ENCODE results near the gene SLC27A4.
A peak's percentile ranks its signal among the peaks of the same experiment; 100 is the strongest.
"Not testable (repeated sequence)": the region's sequence is repeated elsewhere in the genome, so short reads cannot be mapped to it uniquely, and the experiment has no call there.

SLC27A4 gene

DNA sequence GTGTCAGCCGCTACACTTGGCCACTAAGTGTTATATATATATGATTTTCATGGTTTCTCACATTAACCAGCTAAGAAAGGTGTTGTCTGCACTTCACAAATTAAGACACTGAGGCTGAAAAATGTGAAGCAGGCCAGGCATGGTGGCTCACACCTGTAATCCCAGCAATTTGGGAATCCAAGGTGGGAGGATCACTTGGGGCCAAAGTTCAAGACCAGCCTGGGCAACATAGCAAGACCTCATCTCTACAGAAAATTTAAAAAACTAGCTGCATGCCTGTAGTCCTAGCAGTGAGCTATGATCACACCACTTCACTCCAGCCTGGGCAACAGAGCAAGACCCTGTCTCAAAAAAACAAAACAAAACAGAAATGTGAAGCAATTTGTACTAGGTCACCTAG, 15.9 kb upstream of the SLC27A4 start:
- no peak for DNase-seq (ENCODE audit: low spot score)

DNA sequence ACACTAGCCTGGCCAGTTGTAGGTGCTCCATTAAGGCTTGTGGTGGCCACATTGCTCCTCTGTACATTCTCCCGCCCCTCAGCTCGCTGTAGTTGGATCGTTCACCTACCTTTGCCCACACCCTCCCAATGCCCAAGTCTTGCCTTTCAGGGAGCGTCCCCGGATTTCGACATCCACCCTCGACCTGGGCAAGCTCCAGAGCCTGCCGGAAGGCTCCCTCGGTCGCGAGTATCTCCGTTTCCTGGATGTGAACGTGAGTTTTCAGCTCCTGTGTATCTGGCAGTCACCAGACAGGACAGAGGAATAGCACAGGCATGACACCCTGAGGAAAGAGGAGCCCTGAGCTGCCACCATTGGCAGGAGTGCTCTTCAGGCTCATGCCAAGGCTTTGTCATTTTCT, 14.7 kb upstream of the SLC27A4 start:
- no peak for DNase-seq (ENCODE audit: low spot score)

DNA sequence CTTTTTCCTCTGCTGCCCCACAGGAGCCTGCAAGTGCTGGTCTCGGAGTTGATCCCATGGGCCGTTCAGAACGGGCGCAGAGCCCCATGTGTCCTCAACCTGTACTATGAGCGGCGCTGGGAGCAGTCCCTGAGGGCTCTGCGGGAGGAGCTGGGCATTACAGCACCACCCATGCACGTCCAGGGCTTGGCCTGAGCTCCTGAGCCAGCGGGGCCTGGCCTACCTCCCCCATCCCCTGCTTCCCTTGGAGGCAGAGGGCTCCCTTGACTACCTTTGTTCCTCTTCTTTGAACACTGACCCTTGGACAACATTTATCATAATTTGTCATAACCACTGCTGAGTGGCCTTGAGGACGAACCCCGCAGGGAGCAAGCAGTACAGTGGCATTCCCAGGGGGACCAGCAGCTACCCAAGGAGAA, 6.9 kb upstream of the SLC27A4 start:
- DNase-seq (ENCODE audit: low spot score) = no peak

DNA sequence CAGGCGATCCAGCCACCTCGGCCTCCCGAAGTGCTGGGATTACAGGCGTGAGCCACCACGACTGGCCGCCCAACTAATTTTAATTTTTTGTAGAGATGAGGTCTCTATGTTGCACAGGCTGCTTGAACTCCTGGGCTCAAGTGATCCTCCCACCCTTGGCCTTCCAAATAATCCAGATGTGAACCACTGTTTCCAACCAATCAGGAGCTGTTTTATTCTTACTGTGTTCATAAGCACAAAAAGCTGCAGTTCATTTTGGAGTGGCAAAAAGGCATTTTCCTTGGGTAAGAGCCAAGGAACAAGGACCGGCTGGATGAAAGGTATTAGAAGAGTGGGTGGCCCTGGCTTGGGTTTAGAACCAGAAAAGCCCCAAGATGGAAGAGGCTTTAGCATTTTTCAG, 5.2 kb upstream of the SLC27A4 start:
- no peak for DNase-seq (ENCODE audit: low spot score)

DNA sequence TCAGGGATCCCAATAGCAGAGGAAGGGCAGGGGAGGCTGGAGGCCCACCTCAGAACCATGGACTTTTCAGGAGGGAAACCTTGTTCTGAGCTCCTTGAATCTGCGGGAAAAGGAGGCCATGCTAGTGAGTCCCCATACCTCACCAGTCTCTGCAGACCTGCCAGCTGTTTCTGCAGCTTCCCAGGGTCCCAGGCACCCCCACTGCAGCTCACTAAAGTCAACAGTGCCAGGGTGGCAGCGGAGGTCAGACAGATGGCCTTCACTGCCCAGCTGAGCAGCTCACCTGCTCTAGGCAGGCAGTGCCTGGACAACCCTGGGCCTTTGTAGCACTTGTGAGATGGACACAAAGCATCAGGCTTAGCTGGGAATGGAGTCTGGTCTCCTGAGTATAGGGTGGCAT, 4.4 kb upstream of the SLC27A4 start:
- no peak for DNase-seq (ENCODE audit: low spot score)

DNA sequence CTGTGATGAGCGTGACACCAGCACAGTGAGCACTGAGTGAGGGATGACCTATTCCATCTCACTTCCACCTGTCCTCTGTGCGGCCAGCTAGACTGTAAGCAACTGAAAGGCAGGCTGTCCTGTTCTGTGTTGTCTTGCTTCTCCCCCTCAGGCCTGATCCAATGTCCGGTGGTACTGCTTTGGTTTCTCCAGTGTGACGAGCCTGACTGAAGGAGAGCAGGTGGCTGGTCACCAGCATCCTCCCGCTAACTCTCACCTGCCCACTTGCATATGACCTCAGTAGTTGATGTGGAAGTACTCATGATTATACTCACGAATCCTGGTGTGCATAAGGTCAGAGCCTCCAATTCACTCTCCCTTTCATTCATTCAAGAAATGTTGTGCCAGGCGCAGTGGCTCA, 2.4 kb upstream of the SLC27A4 start:
- no peak for DNase-seq (ENCODE audit: low spot score)

DNA sequence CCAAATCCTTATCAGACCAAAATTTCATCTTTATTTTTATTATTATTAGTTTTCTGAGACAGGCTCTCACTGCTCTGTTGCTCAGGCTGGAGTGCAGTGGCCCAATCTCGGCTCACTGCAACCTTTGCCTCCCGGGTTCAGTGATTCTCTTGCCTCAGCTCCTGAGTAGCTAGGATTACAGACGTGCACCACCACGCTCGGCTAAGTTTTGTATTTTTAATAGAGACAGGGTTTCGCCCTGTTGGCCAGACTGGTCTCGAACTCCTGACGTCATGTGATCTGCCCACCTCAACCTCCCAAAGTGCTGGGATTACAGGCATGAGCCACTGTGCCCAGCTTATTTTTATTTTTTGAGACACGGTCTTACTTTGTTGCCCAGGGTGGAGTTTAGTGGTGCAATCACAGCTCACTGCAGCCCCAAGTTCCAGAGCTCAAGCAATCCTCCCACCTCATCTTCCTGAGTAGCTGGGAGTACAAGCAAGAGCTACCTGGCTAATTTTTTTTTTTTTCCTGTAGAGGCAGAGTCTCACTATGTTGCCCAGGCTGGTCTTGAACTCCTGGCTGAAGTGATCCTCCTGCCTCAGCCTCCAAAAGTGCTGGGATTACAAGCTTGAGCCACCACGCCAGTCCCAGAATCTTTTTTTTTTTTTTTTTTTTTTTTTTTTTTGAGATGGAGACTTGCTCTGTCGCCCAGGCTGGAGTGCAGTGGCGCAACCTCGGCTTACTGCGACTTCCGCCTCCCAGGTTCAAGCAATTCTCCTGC, 1.3 kb upstream of the SLC27A4 start:
- not testable (repeated sequence) for DNase-seq (ENCODE audit: low spot score)

DNA sequence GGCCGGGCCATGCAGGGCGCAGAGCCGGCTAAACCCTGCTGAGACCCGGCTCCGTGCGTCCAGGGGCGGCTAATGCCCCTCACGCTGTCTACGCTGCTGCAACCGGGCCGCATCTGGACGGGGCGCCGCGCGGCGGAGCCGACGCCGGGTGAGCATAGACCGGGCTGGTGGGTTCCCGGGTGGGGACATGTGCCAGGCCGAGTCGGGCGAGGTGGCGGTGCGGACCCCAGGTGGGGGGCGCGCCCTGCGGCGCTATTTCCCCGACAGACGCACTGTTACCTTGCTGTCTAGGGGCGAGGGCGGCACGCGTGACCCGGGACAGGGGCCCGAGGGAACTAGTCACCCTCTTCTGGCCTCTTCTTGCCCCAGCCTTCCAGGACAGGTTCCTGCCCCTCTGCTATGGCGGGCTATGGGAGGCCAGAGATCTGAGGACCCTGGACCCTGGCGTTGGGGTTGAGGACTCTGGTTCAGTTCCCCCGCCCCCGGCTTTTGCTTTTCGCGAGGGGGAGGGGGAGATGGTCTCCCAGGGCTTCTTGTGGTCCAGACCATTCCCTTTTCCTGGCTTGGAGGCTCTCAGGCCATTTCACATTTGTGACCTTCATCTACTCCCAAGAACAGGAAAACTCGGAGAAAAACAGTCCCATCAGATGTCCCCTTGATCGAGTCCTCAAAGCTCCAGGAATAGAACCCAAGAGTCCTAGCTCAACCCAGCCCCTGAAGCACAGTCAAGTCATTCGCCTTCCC, 536 bp downstream of the SLC27A4 start:
- DNase-seq (ENCODE audit: low spot score) = no peak

DNA sequence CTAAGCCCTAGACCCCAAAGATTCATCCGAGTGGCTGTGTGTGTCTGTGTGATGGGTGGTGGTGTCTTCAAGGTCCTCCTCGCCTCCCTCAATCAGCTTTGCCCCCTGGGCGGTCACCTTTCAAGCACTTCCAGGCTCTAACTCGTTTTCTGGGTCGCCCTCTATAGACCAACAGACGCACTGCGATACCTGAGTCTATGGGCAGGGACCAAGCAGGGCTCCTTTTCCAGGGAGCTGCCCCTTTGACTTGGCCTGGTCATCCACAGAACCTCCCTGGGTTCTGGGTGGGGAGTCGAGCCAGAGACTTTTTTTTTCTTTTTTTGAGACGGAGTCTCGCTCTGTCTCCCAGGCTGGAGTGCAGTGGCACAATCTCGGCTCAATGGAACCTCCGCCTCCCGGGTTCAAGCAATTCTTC, 1.1 kb downstream of the SLC27A4 start:
- DNase-seq (ENCODE audit: low spot score) = peak; percentile 80

DNA sequence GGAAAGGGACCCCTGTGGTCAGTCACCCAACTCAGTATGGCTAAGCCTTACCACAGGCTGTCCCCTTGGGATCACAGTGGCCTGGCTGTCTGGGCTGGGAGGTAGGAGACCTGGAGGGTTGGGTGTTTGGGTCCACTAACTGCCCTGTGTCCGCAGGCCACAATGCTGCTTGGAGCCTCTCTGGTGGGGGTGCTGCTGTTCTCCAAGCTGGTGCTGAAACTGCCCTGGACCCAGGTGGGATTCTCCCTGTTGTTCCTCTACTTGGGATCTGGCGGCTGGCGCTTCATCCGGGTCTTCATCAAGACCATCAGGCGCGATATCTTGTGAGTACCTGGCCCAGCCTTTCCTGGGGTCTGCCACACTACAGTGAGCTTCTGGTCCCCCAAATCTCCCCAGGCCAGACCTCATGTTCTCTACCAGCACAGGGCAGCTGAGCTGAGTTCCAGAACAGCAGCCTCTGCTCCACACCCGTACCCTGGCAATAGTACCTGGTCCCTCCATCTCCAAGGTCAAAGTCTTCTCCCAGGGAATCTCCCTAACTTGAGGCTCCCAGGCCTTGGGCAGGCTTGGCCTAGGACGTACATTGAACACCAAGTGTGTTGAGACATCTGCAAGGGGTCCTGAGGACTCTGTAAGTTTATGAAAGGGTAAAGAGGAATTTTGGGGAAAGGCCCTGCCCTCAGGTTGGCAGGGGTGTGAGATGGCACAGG, 2.8 kb downstream of the SLC27A4 start:
- DNase-seq (ENCODE audit: low spot score) = no peak

DNA sequence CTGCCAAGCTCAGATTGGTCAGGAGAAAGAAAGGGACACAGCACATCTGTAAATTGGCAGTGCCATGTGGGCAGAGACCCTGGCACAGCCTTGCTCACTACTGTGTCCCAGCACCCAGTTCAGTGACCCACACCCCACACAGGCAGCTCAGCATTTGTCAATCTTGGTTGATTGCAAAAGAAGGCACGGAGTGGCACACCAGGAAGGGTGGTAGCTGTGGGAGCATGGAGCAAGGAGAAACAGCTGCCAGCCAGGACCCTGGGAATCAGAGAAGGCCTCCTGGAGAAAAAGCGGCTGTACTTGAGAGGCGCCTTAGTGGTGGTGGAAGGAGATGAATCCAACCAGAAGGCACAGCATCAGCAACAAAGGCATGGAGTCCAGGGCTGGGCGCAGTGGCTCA, 3.5 kb downstream of the SLC27A4 start:
- DNase-seq (ENCODE audit: low spot score) = no peak

DNA sequence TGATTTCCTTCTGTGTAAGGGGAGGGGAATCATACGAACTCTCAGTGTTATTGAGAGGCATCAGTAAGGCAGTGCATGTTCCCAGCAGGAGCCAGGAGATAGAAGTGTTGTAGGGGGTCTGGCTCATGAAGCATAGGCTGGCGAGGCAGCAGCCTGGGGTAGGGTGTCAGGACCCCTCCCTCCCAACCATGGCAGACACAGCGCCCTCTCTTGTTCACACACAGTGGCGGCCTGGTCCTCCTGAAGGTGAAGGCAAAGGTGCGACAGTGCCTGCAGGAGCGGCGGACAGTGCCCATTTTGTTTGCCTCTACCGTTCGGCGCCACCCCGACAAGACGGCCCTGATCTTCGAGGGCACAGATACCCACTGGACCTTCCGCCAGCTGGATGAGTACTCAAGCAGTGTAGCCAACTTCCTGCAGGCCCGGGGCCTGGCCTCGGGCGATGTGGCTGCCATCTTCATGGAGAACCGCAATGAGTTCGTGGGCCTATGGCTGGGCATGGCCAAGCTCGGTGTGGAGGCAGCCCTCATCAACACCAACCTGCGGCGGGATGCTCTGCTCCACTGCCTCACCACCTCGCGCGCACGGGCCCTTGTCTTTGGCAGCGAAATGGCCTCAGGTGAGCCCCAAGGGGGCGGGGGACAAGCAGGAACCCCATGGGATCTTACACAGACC, 4.7 kb downstream of the SLC27A4 start:
- no peak for DNase-seq (ENCODE audit: low spot score)

DNA sequence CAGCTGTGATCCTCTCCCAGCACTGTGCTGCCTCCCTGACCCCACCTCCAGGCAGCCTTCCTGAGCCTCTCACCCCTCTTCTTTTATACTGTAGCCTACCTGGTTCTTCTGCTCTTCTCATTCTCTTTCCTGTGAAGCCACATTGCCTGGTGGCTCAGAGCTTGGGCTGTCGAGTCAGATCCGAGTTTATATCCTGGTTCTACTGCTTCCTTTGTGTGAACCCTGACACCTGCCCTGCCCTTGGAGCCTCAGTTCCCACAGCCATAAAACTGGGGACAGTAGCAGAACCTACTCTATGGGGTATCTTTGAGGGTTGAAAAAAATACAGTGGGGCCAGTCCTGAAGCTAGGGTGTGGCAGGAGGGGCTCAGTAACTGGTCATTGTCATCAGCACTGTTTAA, 8.8 kb downstream of the SLC27A4 start:
- DNase-seq (ENCODE audit: low spot score) = no peak

DNA sequence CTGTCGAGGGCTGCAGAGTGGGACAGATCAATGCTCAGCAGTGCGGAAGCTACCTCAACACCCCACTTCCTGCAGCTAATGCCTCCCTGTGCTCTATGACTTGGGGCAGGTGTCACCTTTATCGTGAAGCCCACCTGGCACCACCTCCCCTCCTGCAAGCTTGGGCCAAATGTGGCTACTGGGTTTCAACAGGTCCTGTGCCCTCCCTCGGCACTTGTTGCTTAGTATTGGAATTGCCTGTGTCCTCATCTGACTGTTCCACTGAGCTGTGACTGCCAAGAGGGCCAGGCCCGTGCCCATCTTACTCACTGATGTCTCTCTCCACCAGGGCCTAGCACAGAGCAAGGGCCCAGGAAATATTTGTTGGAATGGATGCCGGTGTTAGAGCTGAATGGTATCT, 9.4 kb downstream of the SLC27A4 start:
- no peak for DNase-seq (ENCODE audit: low spot score)

DNA sequence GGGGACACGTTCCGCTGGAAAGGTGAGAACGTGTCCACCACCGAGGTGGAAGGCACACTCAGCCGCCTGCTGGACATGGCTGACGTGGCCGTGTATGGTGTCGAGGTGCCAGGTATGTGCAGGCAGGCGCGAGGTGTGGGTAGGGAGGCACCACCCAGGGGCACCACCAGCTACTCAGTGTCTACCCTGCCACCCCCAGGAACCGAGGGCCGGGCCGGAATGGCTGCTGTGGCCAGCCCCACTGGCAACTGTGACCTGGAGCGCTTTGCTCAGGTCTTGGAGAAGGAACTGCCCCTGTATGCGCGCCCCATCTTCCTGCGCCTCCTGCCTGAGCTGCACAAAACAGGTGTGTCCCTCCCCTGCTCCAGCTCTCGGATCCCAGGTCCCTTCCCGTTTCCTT, 15.1 kb downstream of the SLC27A4 start:
- no peak for DNase-seq (ENCODE audit: low spot score)

DNA sequence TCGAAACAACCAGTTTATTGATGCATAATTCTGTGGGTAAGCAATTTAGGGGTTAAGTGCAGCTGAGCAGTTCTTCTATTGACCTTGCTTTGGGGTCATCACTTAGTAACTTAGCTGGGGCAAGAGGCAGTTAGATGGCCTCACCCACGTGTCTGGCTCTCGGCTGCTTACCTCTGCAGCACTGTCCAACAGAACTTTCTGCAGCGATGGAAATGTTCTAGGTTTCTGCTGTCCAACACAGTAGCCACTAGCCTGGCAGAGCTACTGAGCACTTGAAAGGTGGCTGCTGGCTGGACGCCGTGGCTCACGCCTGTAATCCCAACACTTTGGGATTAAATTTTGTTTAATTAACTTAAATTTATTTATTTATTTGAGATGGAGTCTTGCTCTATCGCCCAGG, 17.8 kb downstream of the SLC27A4 start:
- DNase-seq (ENCODE audit: low spot score) = no peak

DNA sequence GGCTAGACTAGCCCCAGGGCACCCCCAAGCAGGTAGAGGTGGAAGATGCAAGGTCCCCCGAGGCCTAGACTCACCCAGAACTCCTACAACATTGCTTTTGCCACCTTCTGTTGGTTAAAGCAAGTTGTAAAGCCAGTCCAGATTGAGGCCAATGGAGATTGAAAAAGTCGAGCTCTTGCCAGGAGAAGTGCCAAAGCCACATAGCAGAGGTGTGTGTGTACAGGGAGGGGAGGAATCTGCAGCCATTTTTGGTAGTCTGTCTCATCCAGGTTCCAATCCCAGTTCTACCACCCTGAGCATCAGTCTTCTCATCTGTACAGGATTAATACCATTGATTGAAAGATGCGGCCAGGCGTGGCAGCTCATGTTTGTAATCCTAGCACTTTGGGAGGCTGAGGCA, 18.5 kb downstream of the SLC27A4 start:
- DNase-seq (ENCODE audit: low spot score) = no peak

DNA sequence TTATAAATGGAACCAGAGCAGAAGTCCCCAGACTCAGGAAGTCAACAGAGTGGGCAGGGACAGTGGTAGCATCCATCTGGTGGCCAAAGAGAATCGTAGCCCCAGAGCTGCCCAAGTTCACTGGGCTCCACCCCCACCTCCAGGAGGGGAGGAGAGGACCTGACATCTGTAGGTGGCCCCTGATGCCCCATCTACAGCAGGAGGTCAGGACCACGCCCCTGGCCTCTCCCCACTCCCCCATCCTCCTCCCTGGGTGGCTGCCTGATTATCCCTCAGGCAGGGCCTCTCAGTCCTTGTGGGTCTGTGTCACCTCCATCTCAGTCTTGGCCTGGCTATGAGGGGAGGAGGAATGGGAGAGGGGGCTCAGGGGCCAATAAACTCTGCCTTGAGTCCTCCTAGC, 20.5 kb downstream of the SLC27A4 start:
- DNase-seq (ENCODE audit: low spot score) = no peak

DNA sequence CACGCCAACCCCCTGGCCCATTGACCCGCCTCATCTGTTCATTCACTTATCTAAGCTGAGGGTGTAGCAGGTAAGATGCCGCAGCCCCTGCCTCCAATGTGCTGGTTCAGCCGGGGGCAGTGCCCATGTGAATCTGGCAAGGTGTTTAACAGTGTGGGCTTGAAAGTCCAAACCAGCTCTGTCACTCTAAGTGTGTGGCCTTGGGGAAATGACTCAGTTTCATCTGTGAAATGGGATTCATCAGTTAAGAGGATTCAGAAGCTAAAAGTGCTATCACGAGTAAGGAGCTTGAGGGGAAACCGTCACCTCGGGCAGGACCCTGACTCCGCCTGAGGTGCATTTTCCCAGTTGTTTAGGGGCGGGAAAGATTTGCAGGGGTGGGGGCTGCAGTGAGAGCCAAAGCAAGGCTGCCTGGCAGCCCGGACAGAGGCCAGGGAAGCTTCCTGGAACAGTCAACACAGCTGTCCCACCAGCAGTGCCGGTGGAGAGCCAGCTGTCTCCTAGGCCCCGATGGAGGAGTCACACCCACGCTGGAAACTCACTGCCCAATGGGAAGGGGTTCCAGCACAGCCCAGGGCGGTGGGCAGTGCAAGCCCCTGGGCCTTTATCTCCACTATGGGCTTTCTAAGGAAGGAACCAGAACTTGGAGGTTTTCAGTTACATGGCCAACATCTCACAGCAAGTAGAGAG, 21.1 kb downstream of the SLC27A4 start:
- DNase-seq (ENCODE audit: low spot score) = no peak

DNA sequence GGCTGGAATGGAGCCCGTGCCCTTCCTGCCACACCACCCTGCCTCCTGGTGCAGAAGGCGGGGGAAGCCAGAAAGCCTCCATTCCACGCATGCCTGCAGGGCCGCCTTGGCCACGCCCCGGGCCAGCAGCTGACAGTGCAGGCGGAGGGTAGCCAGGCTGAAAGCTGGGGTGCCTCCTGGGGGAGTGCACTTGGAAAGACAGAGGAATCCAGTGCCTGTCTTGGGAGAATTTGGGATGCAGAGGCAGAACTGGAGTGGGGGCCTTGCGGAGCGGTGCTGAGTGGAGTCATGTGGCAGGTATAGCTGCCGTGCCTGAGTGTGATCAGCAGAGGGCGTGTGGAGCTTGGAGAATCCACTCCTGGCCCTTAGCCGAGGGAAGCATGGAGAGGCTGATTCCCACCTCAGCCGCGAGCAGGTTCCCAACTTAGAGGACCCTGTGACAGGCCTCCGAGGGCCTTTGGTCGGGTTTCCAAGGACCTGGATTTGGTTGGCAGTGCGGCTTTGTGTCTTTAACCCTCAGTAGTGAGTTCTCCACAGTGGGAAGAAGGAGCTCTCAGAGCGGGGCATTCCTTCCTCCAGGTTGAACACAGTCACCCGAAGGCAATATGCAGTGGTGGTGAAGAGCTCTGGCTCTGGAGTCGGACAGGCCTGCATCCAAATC, 21.8 kb downstream of the SLC27A4 start:
- peak; percentile 76 for DNase-seq (ENCODE audit: low spot score)

DNA sequence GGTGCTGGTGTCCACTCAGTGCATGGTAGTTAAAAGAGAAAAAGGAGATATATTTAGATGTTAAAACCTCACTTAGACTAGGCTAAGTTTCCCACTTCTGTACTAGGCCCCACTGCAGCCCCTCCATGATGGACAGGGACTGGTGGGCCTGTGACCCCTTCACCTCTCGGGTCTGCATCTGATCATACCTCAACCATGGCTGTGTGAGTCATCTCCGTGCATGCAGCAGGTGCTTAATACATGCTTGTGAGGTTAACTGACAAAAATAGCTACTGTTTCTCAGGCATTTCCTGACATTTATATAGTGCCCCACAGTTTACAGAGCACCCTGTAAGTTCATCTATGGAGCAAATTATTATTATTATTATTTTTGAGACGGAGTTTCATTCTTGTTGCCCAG, 22.4 kb downstream of the SLC27A4 start:
- DNase-seq (ENCODE audit: low spot score) = no peak
